ENCODE results near the gene PHF21A. TPM values are rescaled to one million over a fixed set of nuclear protein-coding genes. Genes with fewer than 3 reads are reported as not detected.

PHF21A gene
- total RNA-seq, 2 experiments from 2014 or later: 59.5 to 66.2 TPM

DNA sequence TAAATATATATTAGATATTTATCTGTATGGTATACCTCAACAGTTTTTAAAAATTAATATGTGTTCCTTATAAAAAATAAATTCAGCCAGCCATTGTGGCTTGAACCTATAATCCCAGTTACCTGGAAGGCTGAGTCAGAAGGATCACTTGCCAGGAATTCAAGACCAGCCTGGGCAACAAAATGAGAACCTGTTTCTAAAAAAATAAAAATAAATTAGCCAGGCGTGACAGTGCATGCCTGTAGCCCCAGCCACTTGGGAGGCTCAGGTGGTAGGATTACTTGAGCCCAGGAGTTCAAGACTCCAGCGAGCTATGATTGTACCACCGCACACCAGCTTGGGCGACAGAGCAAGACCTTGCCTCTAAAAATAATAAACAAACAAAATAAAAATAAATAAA is 54.9 kb downstream of the PHF21A start:
- Mint-ChIP-seq H3K36me3 (ENCODE audit: low read depth) (peaks cover 63% of the 10 kb centered on the region), H3K9me3 (no peaks in the 10 kb centered on the region), H3K27ac (no peak overlapping the region), H3K4me3 (no peak overlapping the region), H3K4me1 (ENCODE audit: low read depth) (peaks cover 15% of the 10 kb centered on the region), H3K27me3 (no peaks in the 10 kb centered on the region)
- intact Hi-C loops (cut with DNase I, micrococcal nuclease): no loop called here
- Histone ChIP-seq H3K4me3 (ENCODE audit: low read length) (no peak overlapping the region), H3K27ac (ENCODE audit: low read depth in 1 of 2, low read length in 2 of 2) (no peak overlapping the region), H3K4me1 (ENCODE audit: insufficient read depth, low read length) (no peaks in the 10 kb centered on the region), H3K36me3 (ENCODE audit: insufficient read depth, low read length) (peaks cover 14% of the 10 kb centered on the region), H3K9me3 (ENCODE audit: control insufficient read depth in 1 of 2, insufficient read depth in 1 of 2, low read length in 2 of 2) (no peaks in the 10 kb centered on the region), H3K27me3 (ENCODE audit: control insufficient read depth in 1 of 2, insufficient read depth in 2 of 2, low read length in 2 of 2) (no peaks in the 10 kb centered on the region)
- ChIA-PET POLR2A (no interaction called here), CTCF (no interaction called here)
- no peak for TF ChIP-seq CTCF (IDR thresholded peaks at IDR 0.05)
- no peak for DNase-seq
- no peak for ATAC-seq (ENCODE audit: poor library complexity)

- DNase-seq: no peak
- no peak overlapping the region for H3K27ac Mint-ChIP-seq
- no peak for ATAC-seq (ENCODE audit: poor library complexity)
- Histone ChIP-seq H3K9me3 (ENCODE audit: control insufficient read depth in 1 of 2, insufficient read depth in 1 of 2, low read length in 2 of 2) (no peaks in the 10 kb centered on the region), H3K4me3 (ENCODE audit: low read length) (no peak overlapping the region), H3K36me3 (ENCODE audit: insufficient read depth, low read length) (peaks cover 14% of the 10 kb centered on the region), H3K27me3 (ENCODE audit: control insufficient read depth in 1 of 2, insufficient read depth in 2 of 2, low read length in 2 of 2) (no peaks in the 10 kb centered on the region), H3K4me1 (ENCODE audit: insufficient read depth, low read length) (no peaks in the 10 kb centered on the region), H3K27ac (ENCODE audit: low read depth in 1 of 2, low read length in 2 of 2) (no peak overlapping the region)
- intact Hi-C loops (cut with DNase I, micrococcal nuclease): no loop called here
- H3K4me3 Mint-ChIP-seq: no peak overlapping the region
- H3K27me3 Mint-ChIP-seq: no peaks in the 10 kb centered on the region
- no peaks in the 10 kb centered on the region for H3K9me3 Mint-ChIP-seq
- ChIA-PET POLR2A (no interaction called here), CTCF (no interaction called here)
- no peak for TF ChIP-seq CTCF (IDR thresholded peaks at IDR 0.05)
- peaks cover 68% of the 10 kb centered on the region for H3K36me3 Mint-ChIP-seq (ENCODE audit: low read depth)
- H3K4me1 Mint-ChIP-seq (ENCODE audit: low read depth): peaks cover 20% of the 10 kb centered on the region
Measured at GRCh38 chr11:46065681-46066080, 55.6 kb downstream of the PHF21A start.

- Mint-ChIP-seq H3K4me3 (no peak overlapping the region), H3K36me3 (ENCODE audit: low read depth) (peaks cover 62% of the 10 kb centered on the region), H3K4me1 (ENCODE audit: low read depth) (peaks cover 21% of the 10 kb centered on the region), H3K27ac (no peak overlapping the region), H3K27me3 (no peaks in the 10 kb centered on the region), H3K9me3 (no peaks in the 10 kb centered on the region)
- Histone ChIP-seq H3K9me3 (ENCODE audit: control insufficient read depth in 1 of 2, insufficient read depth in 1 of 2, low read length in 2 of 2) (no peaks in the 10 kb centered on the region), H3K27ac (ENCODE audit: low read depth in 1 of 2, low read length in 2 of 2) (no peak overlapping the region), H3K36me3 (ENCODE audit: insufficient read depth, low read length) (peaks cover 12% of the 10 kb centered on the region), H3K27me3 (ENCODE audit: control insufficient read depth in 1 of 2, insufficient read depth in 2 of 2, low read length in 2 of 2) (no peaks in the 10 kb centered on the region), H3K4me3 (ENCODE audit: low read length) (no peak overlapping the region), H3K4me1 (ENCODE audit: insufficient read depth, low read length) (no peaks in the 10 kb centered on the region)
- intact Hi-C loops (cut with DNase I, micrococcal nuclease): no loop called here
- DNase-seq: no peak
- no peak for ATAC-seq (ENCODE audit: poor library complexity)
- no peak for TF ChIP-seq CTCF (IDR thresholded peaks at IDR 0.05)
- CTCF ChIA-PET: no interaction called here
- POLR2A ChIA-PET: no interaction called here
Measured at GRCh38 chr11:46064221-46064620, 57.0 kb downstream of the PHF21A start.

Measured in CD4-positive, alpha-beta T cell (primary cell).